NCI-H1092 (cell line): Measurements from ENCODE around the gene CAGE1.

ENCODE experiments used
- DNase-seq: peaks from one replicate; lab custom pipeline; 2025; lab: John Stamatoyannopoulos, UW

CAGE1 gene

GRCh38 chr6:7389451-7390225 is at the start of gene CAGE1, which contains the start of gene RIOK1:
CAGE1 (minus strand) TSS chr6:7389742; CDS start chr6:7387173, 2,569 bp downstream.
RIOK1 (plus strand) TSS chr6:7389808; CDS start chr6:7390003, 195 bp downstream.
- DNase-seq, result peak; percentile 66

- no peak for DNase-seq
These were observed 49.7 kb upstream of the CAGE1 start for GRCh38 chr6:7439228-7439627.

- no peak for DNase-seq
These were observed 48.5 kb upstream of the CAGE1 start for GRCh38 chr6:7438011-7438410.

- no peak for DNase-seq
These were observed 45.1 kb upstream of the CAGE1 start for GRCh38 chr6:7434672-7435071.

- DNase-seq, result no peak
These were observed 43.6 kb upstream of the CAGE1 start for GRCh38 chr6:7433121-7433617.

GRCh38 chr6:7432391-7433120 is 43.0 kb upstream of the CAGE1 start:
- no peak for DNase-seq

GRCh38 chr6:7431674-7432390 is 42.3 kb upstream of the CAGE1 start:
- DNase-seq, result no peak

- no peak for DNase-seq
These were observed 41.8 kb upstream of the CAGE1 start for GRCh38 chr6:7431313-7431673.

- DNase-seq, result no peak
These were observed 37.1 kb upstream of the CAGE1 start for GRCh38 chr6:7426447-7427169.

- no peak for DNase-seq
These were observed 36.3 kb upstream of the CAGE1 start for GRCh38 chr6:7425808-7426190.

- no peak for DNase-seq
These were observed 35.6 kb upstream of the CAGE1 start for GRCh38 chr6:7424967-7425807.

- no peak for DNase-seq
These were observed 34.5 kb upstream of the CAGE1 start for GRCh38 chr6:7424058-7424457.

- no peak for DNase-seq
These were observed 31.5 kb upstream of the CAGE1 start for GRCh38 chr6:7421066-7421465.

GRCh38 chr6:7419065-7419464 is 29.5 kb upstream of the CAGE1 start:
- DNase-seq, result no peak

GRCh38 chr6:7418238-7418905 is 28.8 kb upstream of the CAGE1 start:
- no peak for DNase-seq

- DNase-seq, result no peak
These were observed 28.1 kb upstream of the CAGE1 start for GRCh38 chr6:7417684-7418083.

GRCh38 chr6:7414811-7415210 is 25.3 kb upstream of the CAGE1 start:
- no peak for DNase-seq

- no peak for DNase-seq
These were observed 23.7 kb upstream of the CAGE1 start for GRCh38 chr6:7413151-7413823.

- DNase-seq, result no peak
These were observed 21.8 kb upstream of the CAGE1 start for GRCh38 chr6:7411328-7411727.

GRCh38 chr6:7410851-7411250 is 21.3 kb upstream of the CAGE1 start:
- DNase-seq, result no peak
